MCF 10A (cell line): ENCODE measurements around the gene HARS2. TPM values are rescaled to one million over a fixed set of nuclear protein-coding genes. Genes with fewer than 3 reads are reported as not detected.

Experiments used
- BruUV-seq: library from RNA; stranded (reverse); fragments of 400-500 nt; replicated peaks from 2 replicates; lab custom pipeline; 2021; lab: Mats Ljungman, UMichigan
- CTCF ChIA-PET: fragments of 300-600 bp; sonication (Branson Sonifier 250); formaldehyde crosslinking; extraction: SDS; loops from one replicate; lab custom pipeline; 2021; ENCODE audit warnings: antibody characterized with exemption, inconsistent platforms; lab: Yijun Ruan, JAX
- POLR2A ChIA-PET: fragments of 300-600, 350-650 bp; sonication (Branson Sonifier 250); formaldehyde crosslinking; extraction: SDS; loops from one replicate; lab custom pipeline; 2020; ENCODE audit warnings: antibody characterized with exemption, inconsistent platforms; lab: Yijun Ruan, JAX
- DNase-seq: peaks from one replicate; pipeline ENCODE4 v3.0.0-alpha.2; 2018; ENCODE audit not compliant: unreplicated experiment
- H3K27ac Mint-ChIP-seq: one replicate; pipeline ENCODE4 v1.8.0; 2022; ENCODE audit warnings: mild to moderate bottlenecking, low read depth, mixed read lengths; ENCODE audit not compliant: unreplicated experiment
- H3K27me3 Mint-ChIP-seq: one replicate; pipeline ENCODE4 v1.8.0; 2022; ENCODE audit warnings: mixed read lengths; ENCODE audit not compliant: insufficient read depth, unreplicated experiment
- H3K36me3 Mint-ChIP-seq: one replicate; pipeline ENCODE4 v1.8.0; 2022; ENCODE audit warnings: mild to moderate bottlenecking, moderate library complexity, mixed read lengths; ENCODE audit not compliant: insufficient read depth, unreplicated experiment
- H3K4me1 Mint-ChIP-seq: one replicate; pipeline ENCODE4 v1.8.0; 2022; ENCODE audit warnings: mixed read lengths; ENCODE audit not compliant: insufficient read depth, unreplicated experiment
- H3K4me3 Mint-ChIP-seq: one replicate; pipeline ENCODE4 v1.8.0; 2022; ENCODE audit warnings: mild to moderate bottlenecking, moderate library complexity, mixed read lengths; ENCODE audit not compliant: unreplicated experiment
- H3K9me3 Mint-ChIP-seq: one replicate; pipeline ENCODE4 v1.8.0; 2022; ENCODE audit warnings: mixed read lengths; ENCODE audit not compliant: unreplicated experiment
- CTCF ChIP-seq: fragments of 200-600 bp; IDR thresholded peaks from one replicate; pipeline ENCODE4 v1.8.0; 2022; ENCODE audit warnings: antibody characterized with exemption, mild to moderate bottlenecking; ENCODE audit not compliant: unreplicated experiment
- intact Hi-C: fragments of 100-400 bp; cut with micrococcal nuclease; formaldehyde crosslinking; loops from 2 replicates; pipeline ENCODE4 v1.14.1; 2022
- total RNA-seq: library from RNA; stranded (reverse); gene quantifications from 2 replicates; pipeline ENCODE4 v1.2.3, GENCODE V29; 2022

HARS2 gene
- total RNA-seq, 1 experiment from 2014 or later = 48.5 TPM

- Mint-ChIP-seq H3K27ac (no peak within 1 kb of the TSS), H3K36me3 (peaks cover 76% of the 10 kb centered on the region), H3K4me3 (no peak within 1 kb of the TSS), H3K9me3 (no peaks in the 10 kb centered on the region), H3K27me3 (no peaks in the 10 kb centered on the region), H3K4me1 (no peaks in the 10 kb centered on the region)
- ChIA-PET CTCF (no interaction called here), POLR2A (interaction anchor here (0.6 to 4.1 kb wide), 6 partner anchors 10 to 31 kb away, joined by 3 to 43 read pairs (median 3); partner anchors contain the start of genes HARS1, HARS2, IK and NDUFA2)
- TF ChIP-seq CTCF = no peak
- DNase-seq = no peak
- intact Hi-C loops = no loop called here
- no TSS peak for BruUV-seq
These were observed 17.9 kb upstream of the HARS2 start, which contains the start of gene DND1 for GRCh38 chr5:140673187-140673976. Gene DND1, minus strand, starts transcription at chr5:140673576. Its CDS starts 34 bp downstream, at chr5:140673542.

- intact Hi-C loops = no loop called here
- no peaks in the 10 kb centered on the region for H3K4me1 Mint-ChIP-seq
These were observed 17.0 kb upstream of the HARS2 start for GRCh38 chr5:140674211-140674610.

GRCh38 chr5:140674629-140675028 is 16.6 kb upstream of the HARS2 start:
- TF ChIP-seq CTCF = no peak
- BruUV-seq = no TSS peak
- POLR2A ChIA-PET = interaction anchor here (0.6 to 4.1 kb wide), 6 partner anchors 11 to 341 kb away, joined by 3 to 43 read pairs (median 3); partner anchors contain the start of genes HARS1, HARS2 and WDR55
- no peak overlapping the region for H3K4me3 Mint-ChIP-seq
- DNase-seq = no peak
- H3K27ac Mint-ChIP-seq = no peak overlapping the region
- CTCF ChIA-PET = interaction anchor here (0.6 to 1.3 kb wide), 7 partner anchors 8 to 174 kb away, joined by 3 to 4 read pairs (median 3); partner anchors contain the start of genes HARS1, HARS2 and TMCO6
- no peaks in the 10 kb centered on the region for H3K9me3 Mint-ChIP-seq
- H3K4me1 Mint-ChIP-seq = no peaks in the 10 kb centered on the region
- no peaks in the 10 kb centered on the region for H3K27me3 Mint-ChIP-seq
- intact Hi-C loops = no loop called here
- H3K36me3 Mint-ChIP-seq = peaks cover 76% of the 10 kb centered on the region

More at GRCh38 chr5:140674211-140674610, 17.0 kb upstream of the HARS2 start:
- DNase-seq = peak; percentile 11
- Mint-ChIP-seq H3K36me3 (peaks cover 76% of the 10 kb centered on the region), H3K4me3 (no peak overlapping the region), H3K9me3 (no peaks in the 10 kb centered on the region), H3K27me3 (no peaks in the 10 kb centered on the region), H3K27ac (no peak overlapping the region)
- no peak for TF ChIP-seq CTCF
- BruUV-seq = no TSS peak
- POLR2A ChIA-PET = interaction anchor here (0.8 to 4.1 kb wide), 4 partner anchors 10 to 26 kb away, joined by 3 to 43 read pairs (median 14); partner anchors contain the start of genes HARS1, HARS2, IK and NDUFA2
- CTCF ChIA-PET = interaction anchor here (0.6 to 1.3 kb wide), 5 partner anchors 8 to 175 kb away, joined by 3 to 4 read pairs (median 3); partner anchors contain the start of genes HARS1 and HARS2

DNA sequence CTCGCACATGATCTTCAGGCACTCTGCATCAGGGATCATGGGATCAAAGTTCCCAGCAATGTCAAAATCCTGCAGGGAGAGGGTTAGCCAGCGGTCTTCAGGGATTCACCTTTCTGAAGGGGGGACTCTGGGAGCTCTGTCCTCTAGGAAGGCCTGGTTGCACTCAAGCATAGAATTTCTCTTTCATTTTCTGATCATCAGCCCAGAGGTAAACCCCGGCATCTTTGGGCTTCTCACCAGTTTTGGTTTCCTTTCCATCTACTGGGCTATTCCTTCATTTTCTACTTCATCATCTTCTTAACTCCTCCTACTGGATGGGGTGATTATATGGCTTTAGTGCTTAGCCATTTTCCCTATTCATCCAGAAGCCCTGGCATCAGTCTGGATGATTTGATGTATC is 13.3 kb upstream of the HARS2 start:
- Mint-ChIP-seq H3K27ac (no peak overlapping the region), H3K9me3 (no peaks in the 10 kb centered on the region), H3K4me1 (no peaks in the 10 kb centered on the region), H3K27me3 (no peaks in the 10 kb centered on the region), H3K4me3 (no peak overlapping the region), H3K36me3 (peaks cover 74% of the 10 kb centered on the region)
- DNase-seq = no peak
- intact Hi-C loops = no loop called here
- no peak for TF ChIP-seq CTCF
- CTCF ChIA-PET = no interaction called here
- BruUV-seq = no TSS peak
- POLR2A ChIA-PET = interaction anchor here (0.9 to 3.8 kb wide), 4 partner anchors 13 to 45 kb away, joined by 3 to 24 read pairs (median 9); partner anchors contain the start of genes CD14, HARS1, HARS2 and IK
